ENCODE measurements around the gene PLXNA2.

Gene PLXNA2

DNA sequence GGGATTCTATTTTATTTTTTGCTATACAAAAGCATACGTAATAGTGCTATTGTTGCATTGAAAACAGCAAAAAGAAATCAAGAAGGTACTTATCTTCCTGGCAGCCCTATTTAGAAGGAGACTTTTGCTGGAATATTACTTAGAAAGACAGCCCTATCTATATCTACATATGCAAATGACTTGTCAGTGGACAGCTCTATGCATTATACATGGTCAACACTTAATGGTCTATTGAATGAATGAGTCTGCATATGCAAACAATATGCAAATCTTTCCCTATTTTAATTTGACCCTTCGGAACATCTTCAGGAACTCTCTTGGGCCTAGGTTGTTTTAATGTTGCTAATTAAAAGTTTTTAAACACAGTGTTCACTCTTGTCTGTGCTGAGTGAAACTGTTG lies 110.8 kb downstream of the PLXNA2 start:
- no peak for DNase-seq

DNA sequence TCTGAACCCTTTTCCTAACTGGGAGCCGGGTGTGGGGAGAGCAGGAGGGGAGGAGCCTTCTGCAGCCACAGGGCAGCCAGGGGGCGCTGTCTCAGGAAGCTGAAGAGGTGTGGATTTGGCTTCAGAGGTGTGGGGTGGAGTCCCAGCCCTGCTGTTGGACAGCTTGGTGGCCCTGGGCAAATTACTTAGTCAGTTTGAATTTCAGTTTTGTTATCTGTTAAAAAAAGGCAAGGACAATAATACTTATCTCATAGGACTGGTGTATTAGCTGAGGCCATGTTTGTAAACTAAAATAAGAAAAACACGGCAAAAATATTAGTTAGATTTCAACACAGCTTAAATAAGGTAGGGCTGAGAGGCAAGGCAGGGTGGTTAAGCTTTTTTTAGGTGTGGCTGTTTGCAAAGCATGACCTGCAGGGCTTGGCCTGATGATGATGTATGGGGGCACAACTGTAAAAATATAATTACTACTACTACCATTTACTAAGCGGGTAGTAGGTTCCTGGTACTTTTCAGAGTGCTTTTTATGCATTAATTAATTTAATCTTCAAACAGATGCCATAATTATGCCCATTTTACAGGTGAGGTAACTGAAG lies 111.8 kb downstream of the PLXNA2 start:
- peak; percentile 10 to 31 for DNase-seq

DNA sequence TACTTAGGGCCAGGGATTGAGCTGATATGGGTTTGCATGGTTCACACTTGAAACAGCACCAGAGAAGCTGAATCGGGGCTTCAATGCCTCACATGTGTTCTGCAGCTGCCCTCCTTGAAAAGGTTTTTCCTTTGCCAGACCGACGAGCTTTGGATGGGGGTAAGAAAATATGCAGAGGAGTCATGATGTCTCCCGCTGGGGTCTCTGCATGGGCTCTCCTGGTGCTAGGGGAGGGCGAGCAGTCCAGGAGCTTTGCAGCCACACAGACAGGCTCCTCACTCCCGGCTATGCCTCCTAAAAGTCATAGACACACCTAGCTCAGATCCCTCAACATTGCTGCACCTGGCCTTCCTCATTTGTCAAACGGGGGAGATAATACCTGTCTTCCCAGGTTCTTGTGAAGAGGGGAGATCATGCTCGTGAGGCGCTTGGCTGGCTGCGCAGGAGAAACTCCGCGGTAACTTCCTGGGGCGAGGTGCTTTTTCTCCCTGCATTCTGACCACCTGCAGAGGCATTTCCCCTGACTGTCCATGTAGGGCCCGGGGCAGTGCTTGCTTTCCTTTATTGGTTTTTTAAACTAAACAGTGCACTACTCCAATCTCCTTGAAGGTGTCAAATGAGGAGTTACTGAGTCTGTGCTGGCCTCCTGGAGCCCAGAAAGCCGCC lies 112.4 kb downstream of the PLXNA2 start:
- no peak for DNase-seq

DNA sequence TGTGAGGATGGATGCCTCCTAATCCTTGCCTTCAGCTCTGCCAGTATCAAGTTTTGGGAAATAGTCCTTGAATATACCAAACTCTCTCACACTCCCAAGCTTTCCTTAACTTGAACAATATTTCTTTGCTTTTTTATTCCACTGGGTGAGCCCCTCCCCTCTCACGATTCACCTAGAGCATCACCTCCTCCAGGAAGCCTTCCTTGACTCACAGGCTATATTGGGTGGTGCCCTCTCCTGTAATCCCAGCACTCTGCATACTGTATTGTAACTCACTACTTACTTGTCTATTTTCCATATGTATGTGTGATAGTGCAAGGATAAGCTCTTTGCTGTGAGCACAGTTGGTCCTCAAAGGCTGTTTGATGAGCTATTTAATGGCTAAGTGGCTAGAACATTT lies 114.7 kb downstream of the PLXNA2 start:
- no peak for DNase-seq

DNA sequence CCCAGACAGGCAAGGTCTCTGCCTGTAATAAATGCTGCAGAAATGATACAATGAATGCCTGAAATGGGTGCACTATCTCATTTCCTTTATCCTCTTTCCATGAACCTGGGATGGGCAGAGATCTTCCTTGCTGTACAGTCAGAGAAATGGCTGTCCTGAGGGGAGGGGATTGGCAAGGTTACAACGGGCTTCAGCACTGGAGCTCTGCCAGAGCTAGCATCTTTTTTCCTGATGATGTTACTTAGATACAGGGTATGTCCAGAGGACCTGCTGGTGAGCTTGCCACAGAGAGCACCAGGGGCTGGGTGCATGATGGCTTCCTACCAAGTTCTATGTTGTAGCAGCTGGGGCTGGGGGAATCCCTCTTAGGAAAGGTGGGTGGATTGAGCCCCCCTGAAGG lies 115.1 kb downstream of the PLXNA2 start:
- no peak for DNase-seq

DNA sequence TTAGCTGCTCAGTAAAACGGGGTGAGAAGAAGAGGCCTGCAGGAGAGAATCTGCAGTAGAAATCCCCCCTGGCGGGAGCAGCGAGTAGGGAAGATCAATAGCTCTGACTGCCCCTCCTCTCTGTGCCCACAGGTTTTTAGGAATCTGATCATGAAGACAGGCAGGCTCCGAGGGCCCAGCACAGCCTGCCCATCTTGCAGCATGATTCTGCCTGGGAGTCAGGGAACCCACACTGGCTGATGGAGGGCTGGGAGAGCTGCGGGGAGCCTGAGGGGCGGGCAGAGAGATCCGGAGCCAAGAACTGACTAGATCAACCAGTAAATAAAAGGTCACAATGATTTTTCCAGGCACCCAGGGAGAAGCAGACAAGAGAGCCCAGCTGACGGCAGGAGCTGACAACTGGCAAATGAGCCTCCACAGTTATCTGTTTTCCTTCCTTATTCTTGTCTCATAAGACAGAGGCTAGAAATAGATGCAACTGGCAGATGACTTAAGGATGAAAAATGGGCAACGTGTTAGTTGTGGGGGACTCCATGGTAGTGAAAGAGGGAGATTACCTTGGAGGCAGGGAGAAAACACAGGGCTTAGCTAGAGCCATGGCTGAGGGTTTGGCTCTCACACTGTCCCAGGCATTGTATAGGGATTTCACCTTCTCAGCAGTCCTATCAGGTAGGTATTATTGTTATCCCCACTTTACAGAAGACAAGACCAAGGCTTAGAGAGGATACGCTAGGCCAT lies 116.2 kb downstream of the PLXNA2 start:
- DNase-seq = no peak

DNA sequence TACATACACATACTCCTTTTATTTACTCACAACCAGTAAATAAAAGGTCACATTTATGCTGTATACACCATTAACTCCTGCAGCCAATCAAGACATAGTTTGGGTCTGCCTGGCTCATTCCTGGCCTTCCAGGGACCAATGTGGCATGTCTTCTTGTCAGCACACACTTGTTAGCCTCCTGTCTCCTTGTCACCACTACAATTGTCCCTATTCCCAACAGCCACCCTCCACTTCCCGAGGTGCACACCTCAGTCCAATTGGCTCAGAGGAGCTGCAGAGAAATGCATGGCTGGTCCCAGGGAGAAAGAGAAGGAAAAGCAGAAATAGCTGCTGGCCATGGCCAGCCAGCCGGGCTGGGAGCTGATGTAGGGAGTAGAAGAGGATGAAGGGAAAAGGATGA lies 116.9 kb downstream of the PLXNA2 start:
- no peak for DNase-seq

DNA sequence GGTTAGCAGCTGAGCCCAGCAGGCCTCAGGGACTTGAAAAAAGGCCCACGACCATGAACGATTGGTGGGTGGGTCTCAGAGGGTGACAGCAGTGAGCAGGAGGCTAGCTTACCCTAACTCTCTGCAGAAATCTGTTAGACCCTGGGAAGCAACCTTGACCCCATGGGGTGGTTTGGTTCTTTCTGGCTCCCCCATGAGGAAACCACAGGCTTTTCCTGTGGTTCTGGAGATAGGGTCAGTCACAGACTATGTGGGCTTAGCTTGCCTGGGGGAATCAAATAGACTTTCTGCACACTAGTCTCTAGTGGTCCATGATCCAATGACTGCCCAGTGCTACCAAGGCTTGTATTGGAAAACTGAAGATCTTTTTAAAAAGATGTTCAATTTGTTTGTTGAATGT lies 118.1 kb downstream of the PLXNA2 start:
- DNase-seq = no peak

DNA sequence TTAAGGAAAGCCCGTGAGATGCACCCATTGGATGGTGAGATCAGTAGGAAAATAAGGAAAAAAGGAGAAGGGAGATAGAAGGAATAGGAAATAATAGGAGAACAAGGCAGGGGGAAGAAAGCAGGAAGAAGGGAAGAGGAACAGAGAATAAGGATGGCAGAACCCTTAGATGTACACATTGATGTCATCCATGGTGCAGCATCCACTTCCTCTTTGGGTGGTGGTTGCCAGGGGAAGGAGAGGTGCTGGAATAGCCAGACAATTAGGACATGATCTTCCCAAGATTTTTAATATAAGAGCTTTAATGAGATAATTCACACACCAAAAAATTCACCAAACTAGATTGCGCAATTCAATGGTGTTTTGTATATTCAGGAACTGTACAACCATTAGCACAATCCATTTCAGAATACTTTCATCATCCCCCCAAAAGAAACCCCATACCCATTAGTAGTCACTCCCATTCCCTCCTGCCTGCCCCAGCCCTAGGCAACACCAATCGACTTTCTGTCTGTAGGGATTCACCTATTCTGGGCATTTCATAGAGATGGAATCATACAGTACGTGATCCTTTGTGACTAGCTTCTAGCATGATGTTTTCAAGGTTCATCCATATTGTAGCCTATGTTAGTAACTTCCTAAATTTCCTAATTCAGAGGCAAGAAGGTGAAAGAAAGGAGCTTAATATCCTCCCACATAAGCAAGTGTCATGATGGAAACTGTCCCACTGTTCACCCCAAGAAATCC lies 121.4 kb downstream of the PLXNA2 start:
- DNase-seq = no peak

DNA sequence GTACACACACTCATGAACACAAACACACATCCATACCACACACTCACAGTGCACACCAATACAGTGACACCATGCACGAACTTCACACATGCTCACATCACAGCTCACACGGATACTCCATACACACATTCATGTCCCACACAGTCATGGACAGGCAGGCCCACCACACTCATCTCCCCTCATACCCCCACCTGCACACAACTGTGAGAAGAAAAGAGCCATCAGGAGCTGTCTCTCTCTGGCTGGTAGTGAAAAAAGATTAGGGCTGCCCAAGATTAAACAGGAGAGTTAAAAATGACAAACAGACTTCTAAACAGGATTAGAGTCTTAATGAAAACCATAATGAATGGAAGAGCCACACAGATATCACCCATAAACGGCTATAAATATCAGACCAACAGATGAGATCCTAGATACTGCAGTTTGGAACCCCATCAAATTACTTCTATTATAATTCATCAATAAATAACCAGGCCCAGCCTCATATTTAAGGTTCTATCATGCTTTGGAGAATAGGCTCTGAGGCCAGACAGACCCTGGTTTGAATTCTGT lies 122.3 kb downstream of the PLXNA2 start:
- DNase-seq = no peak

DNA sequence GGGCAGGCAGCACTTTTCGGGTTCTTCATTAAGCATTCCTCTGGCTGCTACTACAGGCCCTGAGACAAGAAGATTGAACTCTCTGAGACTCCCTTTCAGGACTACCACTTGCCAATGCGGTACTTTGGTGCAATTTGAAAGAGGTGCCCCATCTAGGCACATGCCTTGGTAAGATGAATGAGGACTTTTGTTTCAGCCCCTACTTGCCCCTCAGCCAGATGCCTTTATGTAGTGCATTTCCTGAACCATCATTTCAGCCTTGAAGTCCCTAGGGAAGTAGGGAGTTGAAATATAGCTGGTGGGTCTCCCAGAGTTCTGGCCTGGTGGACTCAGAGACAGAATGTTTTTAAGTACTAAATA lies 123.8 kb downstream of the PLXNA2 start:
- no peak for DNase-seq

DNA sequence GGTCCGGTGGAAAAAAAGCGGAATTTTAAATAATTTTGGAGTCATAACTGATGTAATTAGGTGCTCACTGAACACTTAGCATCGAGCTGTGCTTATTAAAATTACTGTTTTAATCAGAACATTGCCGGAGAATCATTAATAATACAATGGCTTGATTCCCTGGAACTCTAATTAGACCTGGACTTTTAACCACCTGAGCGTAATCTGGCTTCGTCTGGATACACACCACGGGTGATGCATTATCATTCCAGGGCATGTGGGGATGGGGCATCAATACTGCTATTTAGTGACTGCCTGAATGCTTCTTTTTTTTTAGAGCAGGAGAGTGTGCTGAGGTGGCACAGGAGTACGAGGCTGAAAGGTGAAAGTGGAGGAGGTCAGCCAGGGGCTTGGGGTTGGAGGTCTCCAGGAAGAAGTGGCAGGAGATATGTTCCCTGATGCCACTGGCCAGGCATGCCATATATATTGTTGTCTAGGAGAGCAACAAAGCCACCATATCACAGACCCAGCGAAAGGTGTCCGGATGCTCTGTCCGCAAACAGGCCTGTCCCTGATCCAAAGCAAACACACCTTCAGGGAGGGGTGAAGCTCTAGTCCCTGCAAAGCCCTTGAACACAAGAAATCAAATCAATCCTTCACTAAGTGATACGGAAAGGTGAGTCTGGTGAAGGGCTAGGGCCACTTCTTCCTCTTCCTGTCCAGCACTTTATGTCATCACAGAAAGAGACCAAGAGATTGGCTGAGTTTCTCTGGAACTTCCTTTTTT lies 125.2 kb downstream of the PLXNA2 start:
- no peak for DNase-seq

DNA sequence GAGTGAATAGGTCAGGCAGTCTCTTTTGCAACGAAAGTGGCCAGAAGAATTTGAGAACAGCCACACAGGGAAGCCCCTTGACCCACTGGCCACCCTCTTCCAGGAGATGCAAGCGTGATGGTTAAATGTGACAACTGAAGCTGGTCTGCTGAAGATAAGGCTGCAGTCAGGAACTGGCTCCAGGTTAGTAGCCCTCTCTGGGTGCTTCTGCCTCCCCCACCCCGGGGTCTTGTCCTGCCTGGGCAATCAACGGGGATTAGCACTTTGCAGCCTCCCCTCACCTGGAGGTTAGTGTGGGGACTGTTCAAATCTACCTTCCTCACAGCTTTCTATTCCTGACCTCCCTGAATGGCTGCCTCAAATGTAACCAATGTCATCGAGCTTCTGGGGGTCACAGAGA lies 125.9 kb downstream of the PLXNA2 start:
- no peak for DNase-seq

DNA sequence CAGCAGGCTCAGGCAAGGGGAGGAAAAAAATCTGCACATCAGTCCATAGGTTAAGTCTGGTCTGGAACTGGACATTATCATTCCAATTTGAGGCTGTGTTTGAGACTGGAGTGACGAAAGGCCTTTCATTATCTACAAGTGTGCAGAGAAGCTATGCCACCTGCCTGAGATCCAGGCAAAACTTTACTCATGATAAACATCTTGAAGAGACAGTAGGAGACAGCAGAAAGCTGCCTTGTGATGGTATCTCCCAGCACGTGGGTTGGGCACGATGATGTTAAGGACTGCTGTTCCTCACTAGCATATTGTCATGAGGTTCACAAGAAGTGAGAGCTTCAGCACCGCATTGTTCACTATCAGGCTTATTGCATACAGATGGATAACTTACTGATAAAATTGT lies 126.4 kb downstream of the PLXNA2 start:
- no peak for DNase-seq

DNA sequence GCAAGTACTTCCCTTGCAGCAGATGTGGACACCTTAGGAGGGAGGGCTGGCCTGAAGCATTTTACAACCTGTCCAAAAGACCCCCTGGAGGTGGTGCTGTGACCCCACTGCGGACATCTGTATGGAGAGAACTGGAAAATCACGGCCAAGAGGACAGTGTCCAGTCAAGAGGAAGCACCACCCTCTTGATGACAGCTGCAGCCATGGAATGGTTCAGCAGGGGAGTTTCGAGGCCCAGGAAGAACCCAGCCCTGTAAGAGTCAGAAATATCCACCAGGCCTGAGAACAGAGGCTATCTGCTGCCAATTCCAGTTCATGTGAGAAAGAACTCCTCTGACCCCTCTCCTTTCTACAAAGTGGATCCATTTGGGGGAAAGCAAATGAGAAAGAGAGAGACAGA lies 126.8 kb downstream of the PLXNA2 start:
- DNase-seq = no peak

DNA sequence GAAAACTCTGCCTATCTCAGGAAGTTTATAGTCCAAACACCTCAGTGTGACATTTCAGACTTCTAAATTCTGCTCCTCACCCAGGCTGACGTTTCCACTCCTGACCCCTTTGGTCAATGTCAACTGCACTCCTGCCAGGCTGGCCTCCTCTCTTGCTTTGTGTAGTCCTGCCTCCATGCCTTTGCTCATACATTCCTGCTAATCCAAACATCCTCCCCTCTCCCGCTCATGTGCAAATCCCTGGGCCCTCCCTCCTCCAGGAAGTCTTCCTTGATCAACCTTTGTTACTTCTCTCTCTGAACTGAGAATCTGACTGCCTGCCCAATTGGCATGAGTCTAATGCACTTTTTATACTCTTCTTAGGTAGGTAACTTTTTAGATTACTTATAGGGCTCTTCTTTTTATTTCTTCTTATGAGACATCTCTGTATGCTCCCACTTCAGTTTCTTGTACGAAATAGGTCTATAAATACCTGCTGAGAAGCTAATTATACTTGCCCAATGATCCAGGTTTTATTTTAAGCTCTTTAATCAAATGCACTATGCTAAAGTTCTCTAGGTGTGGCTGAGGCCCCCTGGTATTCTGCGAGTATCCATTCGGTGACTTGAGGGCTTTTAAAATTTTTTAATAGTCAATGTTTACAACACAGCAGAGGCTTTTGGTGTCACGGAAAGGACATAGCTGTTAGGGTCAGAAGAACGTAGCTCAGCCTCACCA lies 128.1 kb downstream of the PLXNA2 start:
- DNase-seq = no peak

DNA sequence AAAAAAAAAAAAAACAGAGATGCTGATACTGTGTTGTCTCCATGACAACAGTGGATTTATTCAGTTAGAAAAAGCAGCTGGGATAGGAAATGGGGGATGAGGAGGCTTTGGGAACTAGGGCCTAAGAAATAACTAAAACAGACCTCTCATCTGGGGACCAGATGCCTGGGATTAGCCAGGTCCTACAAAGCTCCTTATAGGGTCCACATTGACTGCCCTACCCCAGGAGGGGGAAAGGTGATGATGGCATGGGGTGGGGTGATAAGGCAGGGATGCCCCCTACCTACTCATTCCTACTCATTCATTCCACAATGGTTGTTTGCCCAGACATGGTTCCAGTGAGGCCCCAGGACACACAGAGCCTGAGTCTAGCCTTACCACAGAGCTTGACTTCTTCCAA lies 131.2 kb downstream of the PLXNA2 start:
- DNase-seq = no peak

DNA sequence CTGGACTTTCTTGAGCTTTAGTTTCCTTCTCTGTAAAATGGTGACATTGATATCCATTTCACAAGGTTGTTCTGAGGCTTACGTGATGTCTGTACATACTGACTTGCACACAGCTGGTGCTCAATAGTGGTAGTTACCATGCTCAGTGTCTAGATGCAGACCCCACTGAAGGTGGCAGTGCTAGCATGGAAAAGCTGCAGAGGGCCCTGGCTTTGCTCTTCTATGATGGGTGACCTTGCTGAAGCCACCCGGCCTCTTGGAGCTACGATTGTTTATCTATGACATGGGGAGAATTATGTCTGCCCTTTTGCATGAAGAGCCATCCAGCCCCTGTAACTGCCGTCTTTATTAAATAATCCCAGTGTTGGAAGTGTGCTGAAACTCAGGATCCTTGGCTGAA lies 131.8 kb downstream of the PLXNA2 start:
- DNase-seq = no peak

DNA sequence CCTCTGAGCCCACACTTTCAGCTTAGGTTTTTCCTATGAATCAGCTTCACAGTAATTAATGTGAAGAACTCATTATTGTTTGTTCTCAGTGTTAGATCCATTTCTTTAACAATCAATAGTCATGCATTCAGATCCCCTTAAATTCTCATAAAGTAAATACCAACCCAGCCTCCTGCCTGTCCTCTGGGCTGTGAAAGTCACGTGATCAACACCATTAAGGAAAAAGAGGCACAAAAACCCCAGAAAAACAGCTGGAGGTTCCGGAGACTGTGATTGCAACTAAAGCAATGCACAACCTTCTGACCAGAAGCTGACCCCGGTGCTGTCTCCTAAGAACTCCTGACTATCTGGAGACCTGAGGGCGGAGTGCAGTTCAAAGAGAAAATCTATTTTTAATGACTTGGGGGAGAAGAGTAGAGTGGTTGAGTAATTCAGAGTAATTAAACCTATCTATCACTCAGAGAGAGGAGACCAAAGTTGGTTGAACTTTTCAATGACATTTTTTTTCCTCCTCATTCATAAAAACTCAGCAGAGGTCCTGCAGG lies 132.5 kb downstream of the PLXNA2 start:
- no peak for DNase-seq

DNA sequence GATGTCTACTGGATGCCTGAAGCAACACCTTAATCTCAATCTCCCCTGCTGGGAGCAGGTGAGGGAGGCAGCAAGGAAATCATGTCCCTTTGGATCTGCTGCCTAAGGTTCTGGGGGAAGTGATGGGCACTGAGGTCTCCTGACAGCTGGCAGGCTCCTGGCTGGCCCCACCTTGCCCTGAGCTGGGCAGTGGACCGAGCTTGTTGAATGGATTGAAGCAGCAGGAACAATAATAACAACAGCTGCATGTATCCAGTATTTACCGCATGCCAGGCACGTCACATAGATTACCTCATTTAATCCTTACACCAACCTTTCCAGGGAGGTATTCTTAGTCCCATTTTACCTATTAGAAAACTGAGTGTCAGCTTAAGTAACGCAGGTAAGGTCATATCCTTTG lies 133.9 kb downstream of the PLXNA2 start:
- DNase-seq = no peak

DNA sequence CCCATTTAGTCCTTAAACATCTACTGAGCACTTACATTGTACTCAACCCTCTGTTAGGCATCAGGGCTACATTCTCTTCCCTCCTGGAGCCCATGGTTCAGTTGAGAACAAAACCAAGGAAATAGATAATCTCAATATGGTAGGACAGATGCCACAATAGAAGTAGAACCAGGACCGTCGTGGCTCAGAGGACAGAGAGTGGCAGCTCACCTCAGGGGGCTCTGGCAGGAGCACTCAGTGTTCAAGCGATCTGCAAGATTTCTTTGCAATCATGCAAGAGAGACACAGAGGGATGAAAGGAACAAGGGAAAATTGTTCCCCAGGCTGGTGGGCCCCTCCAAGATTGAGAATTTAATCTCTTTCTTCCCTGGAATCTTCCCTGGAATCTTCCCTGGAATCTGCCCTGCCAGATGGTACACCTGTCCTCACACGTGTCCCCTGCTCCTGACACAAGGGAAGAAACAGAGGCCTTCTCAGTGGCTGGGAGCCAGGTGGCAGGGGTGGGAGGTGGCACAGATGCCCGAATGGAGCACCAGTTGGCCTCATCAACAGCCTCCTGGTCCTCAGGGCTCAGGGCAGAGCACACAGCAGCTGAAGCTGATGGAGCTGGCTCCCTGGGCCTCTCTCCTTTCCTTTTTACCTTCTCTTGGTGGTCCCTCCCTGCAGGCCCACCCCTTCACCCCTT lies 135.4 kb downstream of the PLXNA2 start:
- no peak for DNase-seq
